Measurements from ENCODE around the gene GSG1. TPM values are rescaled to one million over a fixed set of nuclear protein-coding genes. Genes with fewer than 3 reads are reported as not detected.

The GSG1 gene
- total and polyA plus RNA-seq, 2 donors (not counting 3 experiments of a cell fraction or from before 2014, with no cell fraction given) = not detected

DNA sequence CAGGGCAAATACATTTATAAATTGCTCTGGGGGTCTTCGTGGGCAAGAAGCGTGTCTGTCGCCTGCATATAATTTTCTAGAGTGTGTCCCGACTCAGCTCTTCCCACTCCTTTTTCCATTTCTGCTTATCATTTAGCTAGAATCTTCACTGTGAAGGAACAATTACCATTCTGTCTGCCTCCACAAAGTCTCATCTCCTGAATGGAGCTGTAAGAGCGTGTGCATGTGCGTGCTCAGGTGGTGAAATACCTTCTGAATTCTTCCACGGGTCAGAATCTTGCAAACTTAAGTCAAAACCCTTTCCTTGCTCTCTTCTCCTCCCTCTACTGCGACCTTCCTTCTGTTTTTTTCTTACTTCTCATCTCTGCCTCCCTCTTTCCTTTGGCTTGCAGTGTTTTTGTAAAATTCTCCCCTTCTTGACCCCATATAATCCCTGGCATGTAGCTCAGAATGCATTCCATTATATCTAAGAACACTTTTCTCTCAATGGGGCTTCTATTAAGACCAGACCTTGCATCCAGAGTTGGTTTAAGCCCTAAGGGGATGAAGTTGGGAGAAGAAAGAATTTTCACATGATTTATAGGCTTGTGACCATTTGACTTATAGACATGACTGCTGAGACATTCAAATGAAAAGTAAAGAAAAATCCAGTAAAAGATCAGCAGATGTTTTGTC is 25.0 kb upstream of the GSG1 start:
- H3K79me2 ChIP-seq (ENCODE audit: control insufficient read depth, insufficient read depth, low read length) = no peaks in the 10 kb centered on the region
- intact Hi-C loops (cut with micrococcal nuclease) = no loop called here
- H3K4me3 ChIP-seq (replicated peaks in 1 of 3; ENCODE audit: insufficient read depth in 1 of 3, low read depth in 1 of 3, low read length in 3 of 3) = no peak overlapping the region
- peaks cover 20% of the 10 kb centered on the region for H3K4me1 ChIP-seq (ENCODE audit: control insufficient read depth, extremely low read depth, insufficient read depth, low read length)
- ChIA-PET POLR2A (no interaction called here), CTCF (interaction anchor here (2.2 kb wide), 1 partner anchor 9 kb away, joined by 7 read pairs; no protein-coding TSS in a partner anchor)
- H3K27ac ChIP-seq (ENCODE audit: insufficient read depth, low read depth, low read length) = no peak overlapping the region
- H3K27me3 ChIP-seq (ENCODE audit: control insufficient read depth in 2 of 2, insufficient read depth in 2 of 2, low read length in 2 of 2) = no peaks in the 10 kb centered on the region
- dilution Hi-C loops (cut with MboI; ENCODE audit: extremely low pct_ligation_motif_present, low sequenced_read_pairs) = no loop called here
- H3K36me3 ChIP-seq (ENCODE audit: control insufficient read depth in 2 of 2, extremely low read depth in 1 of 2, insufficient read depth in 2 of 2, low read length in 2 of 2) = no peaks in the 10 kb centered on the region
- no peak for DNase-seq (ENCODE audit: low read depth, low spot score)
- no peaks in the 10 kb centered on the region for H3K9me3 ChIP-seq (replicated peaks; ENCODE audit: control insufficient read depth, insufficient read depth, low read length)
- BruUV-seq (replicated peaks) = no TSS peak
- H3K9me1 ChIP-seq (replicated peaks; ENCODE audit: control insufficient read depth, extremely low read depth, insufficient read depth, low read length) = no peaks in the 10 kb centered on the region
- no peak for FAIRE-seq
- H4K20me1 ChIP-seq (replicated peaks; ENCODE audit: control insufficient read depth, extremely low read depth, insufficient read depth, low read length) = no peaks in the 10 kb centered on the region
- no peak overlapping the region for H2AFZ ChIP-seq (ENCODE audit: low read depth, low read length)
- no peak overlapping the region for H3K9ac ChIP-seq (replicated peaks; ENCODE audit: extremely low read depth, insufficient read depth, low read length)
- TF ChIP-seq JUN (IDR thresholded peaks at IDR 0.05; ENCODE audit: borderline replicate concordance, insufficient read depth, insufficient read length, low read depth) (no peak), POLR2AphosphoS5 (IDR thresholded peaks at IDR 0.05; ENCODE audit: insufficient read depth, low read depth, low read length) (no peak)
- TF ChIP-seq, protein P1, sequence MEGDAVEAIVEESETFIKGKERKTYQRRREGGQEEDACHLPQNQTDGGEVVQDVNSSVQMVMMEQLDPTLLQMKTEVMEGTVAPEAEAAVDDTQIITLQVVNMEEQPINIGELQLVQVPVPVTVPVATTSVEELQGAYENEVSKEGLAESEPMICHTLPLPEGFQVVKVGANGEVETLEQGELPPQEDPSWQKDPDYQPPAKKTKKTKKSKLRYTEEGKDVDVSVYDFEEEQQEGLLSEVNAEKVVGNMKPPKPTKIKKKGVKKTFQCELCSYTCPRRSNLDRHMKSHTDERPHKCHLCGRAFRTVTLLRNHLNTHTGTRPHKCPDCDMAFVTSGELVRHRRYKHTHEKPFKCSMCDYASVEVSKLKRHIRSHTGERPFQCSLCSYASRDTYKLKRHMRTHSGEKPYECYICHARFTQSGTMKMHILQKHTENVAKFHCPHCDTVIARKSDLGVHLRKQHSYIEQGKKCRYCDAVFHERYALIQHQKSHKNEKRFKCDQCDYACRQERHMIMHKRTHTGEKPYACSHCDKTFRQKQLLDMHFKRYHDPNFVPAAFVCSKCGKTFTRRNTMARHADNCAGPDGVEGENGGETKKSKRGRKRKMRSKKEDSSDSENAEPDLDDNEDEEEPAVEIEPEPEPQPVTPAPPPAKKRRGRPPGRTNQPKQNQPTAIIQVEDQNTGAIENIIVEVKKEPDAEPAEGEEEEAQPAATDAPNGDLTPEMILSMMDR (IDR thresholded peaks at IDR 0.05; ENCODE audit: extremely low read depth in 1 of 2, insufficient read depth in 1 of 2, low read depth in 1 of 2, low read length in 2 of 2) = no peak
- H3K4me2 ChIP-seq (ENCODE audit: insufficient read depth, low read length) = no peak overlapping the region

DNA sequence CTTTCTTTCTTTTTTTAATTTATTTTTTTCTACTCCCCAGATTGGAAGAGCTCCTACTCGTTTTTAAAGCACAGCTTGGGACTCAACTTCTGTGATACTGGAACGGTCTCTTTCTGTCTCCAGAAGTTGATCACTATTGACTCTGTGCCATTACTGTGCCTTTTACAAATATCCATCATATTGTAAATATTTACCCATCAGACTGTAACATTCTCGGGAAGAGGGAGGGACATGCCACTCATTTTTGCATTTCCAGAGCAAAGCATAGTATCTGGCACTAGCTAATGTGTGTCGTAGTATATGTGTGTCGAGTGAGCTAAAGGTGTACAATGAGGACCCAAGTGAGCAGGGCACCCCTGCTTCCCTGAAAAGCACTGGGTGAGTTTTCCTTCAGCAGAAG is 24.0 kb upstream of the GSG1 start:
- dilution Hi-C loops (cut with MboI; ENCODE audit: extremely low pct_ligation_motif_present, low sequenced_read_pairs) (no loop called here), intact Hi-C loops (cut with micrococcal nuclease) (no loop called here)
- BruUV-seq (replicated peaks) = no TSS peak
- ChIA-PET POLR2A (no interaction called here), CTCF (interaction anchor here (1.2 to 2.2 kb wide), 3 partner anchors 10 to 48 kb away, joined by 3 to 7 read pairs (median 4); no protein-coding TSS in a partner anchor)
- no peak overlapping the region for H2AFZ ChIP-seq (ENCODE audit: low read depth, low read length)
- DNase-seq (ENCODE audit: low read depth, low spot score) (no peak), FAIRE-seq (no peak)
- H3K79me2 ChIP-seq (ENCODE audit: control insufficient read depth, insufficient read depth, low read length) = no peaks in the 10 kb centered on the region
- H3K27me3 ChIP-seq (ENCODE audit: control insufficient read depth in 2 of 2, insufficient read depth in 2 of 2, low read length in 2 of 2) = no peaks in the 10 kb centered on the region
- H3K36me3 ChIP-seq (ENCODE audit: control insufficient read depth in 2 of 2, extremely low read depth in 1 of 2, insufficient read depth in 2 of 2, low read length in 2 of 2) = no peaks in the 10 kb centered on the region
- no peak overlapping the region for H3K9ac ChIP-seq (replicated peaks; ENCODE audit: extremely low read depth, insufficient read depth, low read length)
- H3K4me3 ChIP-seq (replicated peaks in 1 of 3; ENCODE audit: insufficient read depth in 1 of 3, low read depth in 1 of 3, low read length in 3 of 3) = no peak overlapping the region
- no peak overlapping the region for H3K4me2 ChIP-seq (ENCODE audit: insufficient read depth, low read length)
- no peaks in the 10 kb centered on the region for H3K9me3 ChIP-seq (replicated peaks; ENCODE audit: control insufficient read depth, insufficient read depth, low read length)
- H4K20me1 ChIP-seq (replicated peaks; ENCODE audit: control insufficient read depth, extremely low read depth, insufficient read depth, low read length) = no peaks in the 10 kb centered on the region
- no peaks in the 10 kb centered on the region for H3K9me1 ChIP-seq (replicated peaks; ENCODE audit: control insufficient read depth, extremely low read depth, insufficient read depth, low read length)
- TF ChIP-seq JUN (IDR thresholded peaks at IDR 0.05; ENCODE audit: borderline replicate concordance, insufficient read depth, insufficient read length, low read depth) = no peak
- no peak for TF ChIP-seq EZH2 (IDR thresholded peaks at IDR 0.05; ENCODE audit: borderline replicate concordance, low read depth, low read length, severe bottlenecking)
- no peak for TF ChIP-seq GATA2 (IDR thresholded peaks at IDR 0.05; ENCODE audit: insufficient read depth, insufficient read length, low read depth, low read length)
- TF ChIP-seq, protein P1 (IDR thresholded peaks at IDR 0.05; ENCODE audit: extremely low read depth in 1 of 2, insufficient read depth in 1 of 2, low read depth in 1 of 2, low read length in 2 of 2) = no peak
- TF ChIP-seq FOS (IDR thresholded peaks at IDR 0.05; ENCODE audit: borderline replicate concordance, insufficient read depth, low read length) = no peak
- no peak overlapping the region for H3K27ac ChIP-seq (ENCODE audit: insufficient read depth, low read depth, low read length)
- peaks cover 20% of the 10 kb centered on the region for H3K4me1 ChIP-seq (ENCODE audit: control insufficient read depth, extremely low read depth, insufficient read depth, low read length)

Measured in endothelial cell of umbilical vein (primary cell).